Right atrium auricular region (tissue), 2 donors: Measurements from ENCODE around the gene FHIT. TPM values are rescaled to one million over a fixed set of nuclear protein-coding genes. Genes with fewer than 3 reads are reported as not detected.

ENCODE experiments used
- DNase-seq: peaks from one replicate; pipeline ENCODE4 v3.0.0-alpha.2; 2019; ENCODE audit warnings: low spot score
- H3K27ac ChIP-seq, 2 donors: fragments of 200-600 bp; sonication (generic); 1 replicate in 1 of 2; 2 replicates in 1 of 2; pipeline ENCODE4 v1.5.1; 2016 to 2019
- H3K27me3 ChIP-seq, 2 donors: fragments of 200-600 bp; sonication (generic); one replicate each; pipeline versions ENCODE4 v1.5.1 to v1.6.0; 2017 to 2019
- H3K36me3 ChIP-seq: fragments of 200-600 bp; sonication (generic); one replicate; pipeline ENCODE4 v1.5.1; 2016
- H3K4me1 ChIP-seq, 2 donors: fragments of 200-600 bp; sonication (generic); one replicate each; pipeline versions ENCODE4 v1.5.1 to v1.6.0; 2017 to 2019
- H3K4me3 ChIP-seq, 2 donors: fragments of 200-600 bp; sonication (generic); 1 replicate in 1 of 2; 2 replicates in 1 of 2; pipeline ENCODE4 v1.5.1; 2017 to 2019; ENCODE audit warnings: mild to moderate bottlenecking in 1 of 2, moderate library complexity in 1 of 2
- H3K9me3 ChIP-seq, 2 donors: fragments of 200-600 bp; sonication (generic); one replicate each; pipeline ENCODE4 v1.5.1; 2019
- CTCF ChIP-seq, 2 donors: fragments of 200-600 bp; sonication (generic); IDR thresholded peaks; one replicate each; pipeline ENCODE4 v1.5.1; 2019; ENCODE audit warnings: antibody characterized with exemption in 2 of 2
- total RNA-seq, 2 donors: library from RNA; depleted of rRNA; stranded (reverse); fragments of >200 nt; gene quantifications; one replicate each; pipeline ENCODE4 v1.1.0, GENCODE V29; 2016

FHIT gene
- total RNA-seq, 2 donors from 2014 or later: 10.4 to 11.0 TPM

GRCh38 chr3:60351481-60351880, 899.8 kb downstream of the FHIT start:
- Histone ChIP-seq H3K27ac (no peak overlapping the region), H3K9me3 (no peaks in the 10 kb centered on the region), H3K27me3 (no peaks in the 10 kb centered on the region), H3K4me3 (no peak overlapping the region), H3K4me1 (no peaks in the 10 kb centered on the region), H3K36me3 (no peaks in the 10 kb centered on the region)
- no peak for TF ChIP-seq CTCF (IDR thresholded peaks at IDR 0.05)
- no peak for DNase-seq

GRCh38 chr3:60344340-60344739, 906.9 kb downstream of the FHIT start:
- DNase-seq: no peak
- Histone ChIP-seq H3K4me1 (peaks cover 0 to 1% of the 10 kb centered on the region in 2 donors), H3K9me3 (no peaks in the 10 kb centered on the region), H3K36me3 (no peaks in the 10 kb centered on the region), H3K27ac (no peak overlapping the region), H3K27me3 (no peaks in the 10 kb centered on the region), H3K4me3 (no peak overlapping the region)
- TF ChIP-seq CTCF (IDR thresholded peaks at IDR 0.05): no peak

- no peak for DNase-seq
- Histone ChIP-seq H3K27ac (no peak overlapping the region), H3K27me3 (no peaks in the 10 kb centered on the region), H3K4me3 (no peak overlapping the region), H3K9me3 (no peaks in the 10 kb centered on the region), H3K4me1 (peaks cover 0 to 5% of the 10 kb centered on the region in 2 donors), H3K36me3 (no peaks in the 10 kb centered on the region)
- TF ChIP-seq CTCF (IDR thresholded peaks at IDR 0.05): no peak
These were observed 907.4 kb downstream of the FHIT start for GRCh38 chr3:60343831-60344230.

GRCh38 chr3:60339304-60339703, 911.9 kb downstream of the FHIT start:
- Histone ChIP-seq H3K4me1 (peaks cover 0 to 5% of the 10 kb centered on the region in 2 donors), H3K36me3 (no peaks in the 10 kb centered on the region), H3K27ac (no peak overlapping the region), H3K27me3 (no peaks in the 10 kb centered on the region), H3K9me3 (no peaks in the 10 kb centered on the region), H3K4me3 (no peak overlapping the region)
- no peak for DNase-seq
- TF ChIP-seq CTCF (IDR thresholded peaks at IDR 0.05): no peak

GRCh38 chr3:60337421-60337820, 913.8 kb downstream of the FHIT start:
- Histone ChIP-seq H3K9me3 (no peaks in the 10 kb centered on the region), H3K4me3 (no peak overlapping the region), H3K36me3 (no peaks in the 10 kb centered on the region), H3K27me3 (no peaks in the 10 kb centered on the region), H3K27ac (no peak overlapping the region), H3K4me1 (peaks cover 0 to 5% of the 10 kb centered on the region in 2 donors)
- no peak for TF ChIP-seq CTCF (IDR thresholded peaks at IDR 0.05)
- no peak for DNase-seq

GRCh38 chr3:60336061-60336460, 915.2 kb downstream of the FHIT start:
- Histone ChIP-seq H3K4me1 (peaks cover 0 to 5% of the 10 kb centered on the region in 2 donors), H3K4me3 (no peak overlapping the region), H3K27me3 (no peaks in the 10 kb centered on the region), H3K27ac (no peak overlapping the region), H3K36me3 (no peaks in the 10 kb centered on the region), H3K9me3 (no peaks in the 10 kb centered on the region)
- no peak for TF ChIP-seq CTCF (IDR thresholded peaks at IDR 0.05)
- no peak for DNase-seq
